ENCODE results near the gene C9orf153.

GRCh38 chr9:86277072-86277471 lies 17.6 kb upstream of the C9orf153 start:
- TF ChIP-seq CTCF (IDR thresholded peaks at IDR 0.05) (no peak), POLR2AphosphoS5 (IDR thresholded peaks at IDR 0.05) (no peak), POLR2A (IDR thresholded peaks at IDR 0.05; ENCODE audit: low read depth) (no peak)
